Stomach (tissue), 9 donors: Measurements from ENCODE around the gene HIGD1B. TPM values are rescaled to one million over a fixed set of nuclear protein-coding genes. Genes with fewer than 3 reads are reported as not detected.

Experiments used
- DNase-seq, 2 donors: peaks; one replicate each; pipeline versions ENCODE4 v3.0.0 to v3.0.0-alpha.2; 2013 to 2019
- H3K27ac ChIP-seq, 5 donors: fragments of 200-600 bp in 4 of 5; sonication (generic) in 4 of 5; one replicate each; pipeline ENCODE4 v1.5.1; 2013 to 2019; ENCODE audit warnings: mild to moderate bottlenecking in 1 of 5, moderate library complexity in 1 of 5
- H3K27me3 ChIP-seq, 3 donors: fragments of 200-600 bp; sonication (generic); one replicate each; pipeline ENCODE4 v1.5.1; 2017 to 2019; ENCODE audit warnings: mixed run types in 1 of 3
- H3K36me3 ChIP-seq, 4 donors: fragments of 200-600 bp; sonication (generic); 1 replicate in 3 of 4; 2 replicates in 1 of 4; pipeline ENCODE4 v1.5.1; 2016 to 2019
- H3K4me1 ChIP-seq, 4 donors: fragments of 200-600 bp; sonication (generic); one replicate each; pipeline ENCODE4 v1.5.1; 2016 to 2019
- H3K4me3 ChIP-seq, 4 donors: fragments of 200-600 bp; sonication (generic) in 3 of 4; one replicate each; pipeline ENCODE4 v1.5.1; 2016 to 2019; ENCODE audit warnings: mild to moderate bottlenecking in 1 of 4
- H3K9me3 ChIP-seq, 4 donors: fragments of 200-600 bp; sonication (generic); one replicate each; pipeline ENCODE4 v1.5.1; 2016 to 2019
- EP300 ChIP-seq: sonication (generic); formaldehyde crosslinking; IDR thresholded peaks from one replicate; pipeline ENCODE4 v1.6.1; 2017; ENCODE audit warnings: antibody characterized with exemption
- POLR2A ChIP-seq, 4 donors: fragments of 450-650 bp; IDR thresholded peaks; one replicate each; pipeline ENCODE4 v1.6.1; 2016; ENCODE audit warnings: antibody characterized with exemption in 4 of 4, control low read depth in 2 of 4, mild to moderate bottlenecking in 1 of 4, moderate library complexity in 1 of 4
- POLR2AphosphoS5 ChIP-seq, 3 donors: sonication (generic); formaldehyde crosslinking; IDR thresholded peaks; one replicate each; pipeline ENCODE4 v1.6.1; 2016; ENCODE audit warnings: antibody characterized with exemption in 3 of 3
- WGBS, 5 donors: extraction: QIAGEN DNeasy Blood & Tissue Kit in 3 of 5; methylation state at CpG; one replicate each; pipeline versions ENCODE4 v1.1.5 to v1.1.7; 2013 to 2018; 5-methylcytosine and 5-hydroxymethylcytosine counted together
- intact Hi-C: fragments of 100-400 bp; cut with DNase I; formaldehyde crosslinking; loops from one replicate; pipeline ENCODE4 v1.15.1; 2023; ENCODE audit warnings: low total_unique reads
- polyA plus RNA-seq, 3 donors: library from polyadenylated mRNA; stranded (reverse); fragments of 200-250 nt; gene quantifications; one replicate each; pipeline ENCODE4 v1.2.3, GENCODE V29; 2013
- total RNA-seq, 5 donors: library from RNA; depleted of rRNA; stranded (reverse); fragments of >200 nt; gene quantifications; one replicate each; pipeline versions ENCODE4 v1.1.0 to v1.2.3, GENCODE V29; 2014 to 2016
- TF ChIP-seq, protein P1 (sequence below), 7 experiments: fragments of 450-650 bp in 4 of 7; fragments of 200-600 bp in 3 of 7; sonication (generic) in 3 of 7; IDR thresholded peaks; one replicate each; pipeline ENCODE4 v1.5.1; 2016 to 2019; ENCODE audit warnings: antibody characterized with exemption in 7 of 7, control low read depth in 2 of 7, mild to moderate bottlenecking in 1 of 7
- donor health status: healthy with polysubstance abuse.
- donor health status: Bipolar disorder and iron deficiency.
- donor health status: healthy.

The HIGD1B gene
- total and polyA plus RNA-seq, 8 donors = 0.92 to 5.4 (median 2.3) TPM; not detected in 4

DNA sequence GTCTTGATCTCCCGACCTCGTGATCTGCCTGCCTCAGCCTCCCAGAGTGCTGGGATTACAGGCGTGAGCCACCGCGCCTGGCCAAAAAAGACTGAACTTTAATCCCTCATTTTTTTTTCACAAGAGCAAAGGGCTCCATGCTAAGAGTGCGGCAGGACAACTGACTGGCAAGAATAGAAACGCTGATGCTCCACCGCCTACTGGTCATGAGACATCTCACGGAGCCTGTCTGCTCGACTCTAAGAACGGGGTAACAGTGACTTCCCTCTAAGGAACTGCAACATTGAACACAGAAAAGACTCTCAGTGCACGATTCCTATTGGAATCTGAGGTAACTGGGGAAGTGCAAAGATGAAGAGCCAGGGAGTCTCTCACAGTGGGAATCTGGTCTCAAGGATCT, 23.9 kb downstream of the HIGD1B start:
- TF ChIP-seq EP300 (no peak), POLR2AphosphoS5 (IDR thresholded peaks at IDR 0.05) (no peak), POLR2A (IDR thresholded peaks at IDR 0.05) (no peak)
- TF ChIP-seq, protein P1, sequence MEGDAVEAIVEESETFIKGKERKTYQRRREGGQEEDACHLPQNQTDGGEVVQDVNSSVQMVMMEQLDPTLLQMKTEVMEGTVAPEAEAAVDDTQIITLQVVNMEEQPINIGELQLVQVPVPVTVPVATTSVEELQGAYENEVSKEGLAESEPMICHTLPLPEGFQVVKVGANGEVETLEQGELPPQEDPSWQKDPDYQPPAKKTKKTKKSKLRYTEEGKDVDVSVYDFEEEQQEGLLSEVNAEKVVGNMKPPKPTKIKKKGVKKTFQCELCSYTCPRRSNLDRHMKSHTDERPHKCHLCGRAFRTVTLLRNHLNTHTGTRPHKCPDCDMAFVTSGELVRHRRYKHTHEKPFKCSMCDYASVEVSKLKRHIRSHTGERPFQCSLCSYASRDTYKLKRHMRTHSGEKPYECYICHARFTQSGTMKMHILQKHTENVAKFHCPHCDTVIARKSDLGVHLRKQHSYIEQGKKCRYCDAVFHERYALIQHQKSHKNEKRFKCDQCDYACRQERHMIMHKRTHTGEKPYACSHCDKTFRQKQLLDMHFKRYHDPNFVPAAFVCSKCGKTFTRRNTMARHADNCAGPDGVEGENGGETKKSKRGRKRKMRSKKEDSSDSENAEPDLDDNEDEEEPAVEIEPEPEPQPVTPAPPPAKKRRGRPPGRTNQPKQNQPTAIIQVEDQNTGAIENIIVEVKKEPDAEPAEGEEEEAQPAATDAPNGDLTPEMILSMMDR (IDR thresholded peaks at IDR 0.05) = no peak
- Histone ChIP-seq H3K36me3 (peaks cover 49 to 98% (median 97%) of the 10 kb centered on the region in 4 donors), H3K9me3 (no peaks in the 10 kb centered on the region), H3K4me3 (no peak overlapping the region), H3K27ac (peak overlapping the region in 3 of 5 donors; percentile 10 to 73 (median 42)), H3K4me1 (peaks cover 0 to 24% (median 0%) of the 10 kb centered on the region in 4 donors), H3K27me3 (no peaks in the 10 kb centered on the region)
- intact Hi-C loops = no loop called here
- WGBS, 5 donors = 95 to 98% (median 97%) methylated on average over 12 of the region's 12 CpGs
- DNase-seq = no peak

DNA sequence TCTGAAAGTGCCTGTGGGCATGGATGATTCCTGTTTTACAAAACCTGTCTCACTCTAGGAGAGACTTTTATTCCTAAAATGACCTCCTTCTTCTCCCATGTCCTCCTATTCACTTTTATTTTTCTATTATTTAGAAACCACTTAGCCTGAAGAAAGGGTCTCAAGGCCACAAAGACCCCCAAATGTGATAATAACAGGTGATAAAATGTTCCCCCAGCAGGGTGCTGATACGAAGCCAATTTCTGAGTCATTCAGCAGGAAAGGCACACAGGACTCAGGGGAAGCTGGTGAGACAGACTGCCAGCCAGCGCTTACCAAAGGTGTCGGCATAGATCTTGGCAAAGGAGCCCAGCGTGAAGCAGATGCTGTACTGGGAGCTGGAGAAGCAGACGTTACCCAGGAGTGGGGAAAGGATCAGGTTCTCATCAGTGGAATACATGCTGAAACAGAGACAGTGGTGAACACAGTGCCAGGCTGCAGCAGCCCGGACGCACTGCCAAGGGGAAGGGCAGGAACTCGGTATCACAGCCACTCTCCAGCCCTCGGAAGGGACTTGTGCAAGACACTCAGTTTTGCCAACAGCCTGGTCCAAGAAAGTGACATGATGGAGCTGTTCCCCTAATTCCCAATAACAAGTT, 24.6 kb downstream of the HIGD1B start:
- Histone ChIP-seq H3K4me3 (no peak overlapping the region), H3K27ac (peak overlapping the region in 3 of 5 donors; percentile 10 to 73 (median 42)), H3K9me3 (no peaks in the 10 kb centered on the region), H3K4me1 (peaks cover 0 to 24% (median 0%) of the 10 kb centered on the region in 4 donors), H3K36me3 (peaks cover 49 to 98% (median 96%) of the 10 kb centered on the region in 4 donors), H3K27me3 (no peaks in the 10 kb centered on the region)
- DNase-seq = no peak
- intact Hi-C loops = no loop called here
- WGBS, 5 donors = 61 to 83% (median 75%) methylated on average over 9 of the region's 9 CpGs
- TF ChIP-seq POLR2A (IDR thresholded peaks at IDR 0.05) (no peak), EP300 (peak; percentile 20), POLR2AphosphoS5 (IDR thresholded peaks at IDR 0.05) (peak in 1 of 3 donors; percentile 27)
- TF ChIP-seq, protein P1 (IDR thresholded peaks at IDR 0.05) = no peak

DNA sequence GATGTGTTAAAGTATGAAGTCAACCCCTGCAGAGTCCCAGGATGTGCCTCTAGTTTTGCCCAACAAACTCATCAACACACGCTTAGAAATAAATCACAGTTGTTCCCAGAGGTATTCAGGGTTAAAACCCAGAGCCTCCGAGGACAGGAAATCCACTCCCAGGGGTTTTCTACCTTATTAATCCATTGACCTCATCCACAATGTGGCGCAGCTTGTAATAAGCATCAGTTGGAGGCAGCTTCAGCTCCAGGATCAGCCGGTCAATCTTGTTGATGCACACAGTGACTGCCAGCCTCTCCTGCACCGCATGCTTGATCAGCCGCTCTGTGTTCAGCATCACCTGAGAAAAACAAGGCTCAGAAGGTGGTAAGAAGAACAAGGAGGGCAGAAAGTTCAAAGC, 28.1 kb downstream of the HIGD1B start:
- intact Hi-C loops = no loop called here
- Histone ChIP-seq H3K27me3 (no peaks in the 10 kb centered on the region), H3K4me1 (peaks cover 0 to 24% (median 0%) of the 10 kb centered on the region in 4 donors), H3K9me3 (no peaks in the 10 kb centered on the region), H3K27ac (no peak overlapping the region), H3K4me3 (no peak overlapping the region), H3K36me3 (peaks cover 65 to 98% (median 94%) of the 10 kb centered on the region in 4 donors)
- no peak for DNase-seq
- TF ChIP-seq, protein P1 (IDR thresholded peaks at IDR 0.05) = no peak
- TF ChIP-seq POLR2AphosphoS5 (IDR thresholded peaks at IDR 0.05) (no peak), EP300 (no peak), POLR2A (IDR thresholded peaks at IDR 0.05) (no peak)
- 91 to 96% (median 94%) methylated on average over 6 of the region's 6 CpGs for WGBS, 5 donors

DNA sequence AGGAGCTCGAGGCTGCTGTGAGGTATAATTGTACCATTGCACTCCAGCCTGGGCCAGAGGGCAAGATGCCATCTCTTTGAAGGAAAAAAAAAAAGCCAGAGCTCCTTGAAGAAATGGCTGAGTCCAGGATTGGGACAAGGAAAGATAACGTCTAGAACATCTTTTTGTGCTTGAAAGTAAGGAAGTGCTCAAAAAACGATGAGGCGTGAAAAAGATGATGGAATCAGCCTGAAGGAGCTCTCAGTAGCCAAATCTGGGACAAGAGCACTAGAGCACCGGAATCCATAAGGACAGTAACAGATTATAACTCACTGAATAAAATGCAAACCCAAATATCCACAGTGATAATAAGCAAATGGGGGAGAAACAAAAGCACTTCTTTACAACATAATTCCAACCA, 29.4 kb downstream of the HIGD1B start:
- 88 to 96% (median 92%) methylated on average over 5 of the region's 5 CpGs for WGBS, 5 donors
- no peak for DNase-seq
- H3K9me3 ChIP-seq = no peaks in the 10 kb centered on the region
- TF ChIP-seq EP300 (no peak), POLR2A (IDR thresholded peaks at IDR 0.05) (no peak), POLR2AphosphoS5 (IDR thresholded peaks at IDR 0.05) (no peak)
- TF ChIP-seq, protein P1 (IDR thresholded peaks at IDR 0.05) = no peak
- H3K36me3 ChIP-seq = peaks cover 58 to 98% (median 94%) of the 10 kb centered on the region in 4 donors
- H3K4me3 ChIP-seq = no peak overlapping the region
- no peak overlapping the region for H3K27ac ChIP-seq
- H3K27me3 ChIP-seq = no peaks in the 10 kb centered on the region
- H3K4me1 ChIP-seq = peaks cover 0 to 13% (median 0%) of the 10 kb centered on the region in 4 donors
- intact Hi-C loops = no loop called here
